ENCODE measurements around the gene RPE. TPM values are rescaled to one million over a fixed set of nuclear protein-coding genes. Genes with fewer than 3 reads are reported as not detected.

The RPE gene
- total RNA-seq, 1 donor from 2014 or later = 59.8 TPM

DNA sequence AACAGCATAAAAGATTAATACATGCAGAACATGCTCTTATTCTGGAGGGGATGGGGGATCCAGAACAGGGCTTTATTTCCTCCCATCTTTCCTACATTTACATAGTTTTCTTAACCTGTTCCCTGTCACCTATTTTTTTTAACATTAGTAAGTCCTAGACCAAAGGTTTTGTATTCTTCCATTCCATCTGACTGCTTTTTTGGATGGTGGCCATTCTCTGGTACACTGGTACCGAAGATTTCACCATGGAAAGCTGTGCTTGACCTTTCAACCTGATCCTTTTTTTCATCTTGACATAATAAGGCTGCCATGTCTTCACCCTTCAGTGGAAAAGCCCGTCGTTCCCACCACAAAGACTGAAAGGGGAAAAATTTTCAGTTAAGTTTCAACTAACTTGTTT is 20.4 kb downstream of the RPE start:
- H3K27me3 Mint-ChIP-seq (ENCODE audit: low read depth) = no peaks in the 10 kb centered on the region
- H3K36me3 Mint-ChIP-seq (ENCODE audit: low read depth) = peaks cover 18% of the 10 kb centered on the region
- no peak overlapping the region for H3K4me3 Mint-ChIP-seq
- no peak overlapping the region for H3K27ac Mint-ChIP-seq (ENCODE audit: unreplicated experiment)
- no peaks in the 10 kb centered on the region for H3K4me1 Mint-ChIP-seq
- H3K9me3 Mint-ChIP-seq = no peaks in the 10 kb centered on the region
- no peak for DNase-seq (ENCODE audit: low read depth, low spot score)
- TF ChIP-seq CTCF (conservative IDR thresholded peaks at IDR 0.05) = no peak

- Mint-ChIP-seq H3K27ac (ENCODE audit: unreplicated experiment) (no peak overlapping the region), H3K9me3 (peaks cover under 1% of the 10 kb centered on the region), H3K4me1 (no peaks in the 10 kb centered on the region), H3K27me3 (ENCODE audit: low read depth) (no peaks in the 10 kb centered on the region), H3K36me3 (ENCODE audit: low read depth) (peaks cover 18% of the 10 kb centered on the region), H3K4me3 (no peak overlapping the region)
- no peak for DNase-seq (ENCODE audit: low read depth, low spot score)
- TF ChIP-seq CTCF (conservative IDR thresholded peaks at IDR 0.05) = no peak
Observed at GRCh38 chr2:210027608-210028007, 25.2 kb downstream of the RPE start.

DNA sequence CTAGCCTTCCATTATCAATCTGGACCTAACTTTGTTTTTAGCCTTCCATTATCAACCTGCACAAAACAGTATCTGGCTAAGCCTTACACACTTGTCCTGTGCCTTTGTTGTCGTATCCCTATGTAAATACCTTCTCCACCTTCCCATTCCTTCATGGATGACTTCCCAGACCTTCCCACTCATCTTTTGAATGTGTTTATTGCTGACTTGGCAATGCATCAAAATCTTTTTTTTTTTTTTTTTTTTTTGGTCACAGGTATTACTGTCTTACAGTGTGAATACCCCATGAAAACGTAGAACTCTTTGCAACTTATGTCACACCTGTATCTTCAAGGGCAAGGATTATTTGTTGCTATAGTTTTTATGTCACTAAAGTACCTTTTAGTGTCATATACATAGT is 25.7 kb downstream of the RPE start:
- TF ChIP-seq CTCF (conservative IDR thresholded peaks at IDR 0.05) = no peak
- Mint-ChIP-seq H3K4me1 (no peaks in the 10 kb centered on the region), H3K27ac (ENCODE audit: unreplicated experiment) (no peak overlapping the region), H3K9me3 (peaks cover 6% of the 10 kb centered on the region), H3K36me3 (ENCODE audit: low read depth) (peaks cover 21% of the 10 kb centered on the region), H3K4me3 (no peak overlapping the region), H3K27me3 (ENCODE audit: low read depth) (no peaks in the 10 kb centered on the region)
- no peak for DNase-seq (ENCODE audit: low read depth, low spot score)

- Mint-ChIP-seq H3K9me3 (peaks cover 6% of the 10 kb centered on the region), H3K4me3 (no peak overlapping the region), H3K27me3 (ENCODE audit: low read depth) (no peaks in the 10 kb centered on the region), H3K36me3 (ENCODE audit: low read depth) (peaks cover 13% of the 10 kb centered on the region), H3K4me1 (no peaks in the 10 kb centered on the region), H3K27ac (ENCODE audit: unreplicated experiment) (no peak overlapping the region)
- no peak for TF ChIP-seq CTCF (conservative IDR thresholded peaks at IDR 0.05)
- DNase-seq (ENCODE audit: low read depth, low spot score) = no peak
Observed at GRCh38 chr2:210034087-210034683, 31.7 kb downstream of the RPE start.

GRCh38 chr2:210035679-210036078 is 33.2 kb downstream of the RPE start:
- H3K4me3 Mint-ChIP-seq = no peak overlapping the region
- H3K27me3 Mint-ChIP-seq (ENCODE audit: low read depth) = no peaks in the 10 kb centered on the region
- DNase-seq (ENCODE audit: low read depth, low spot score) = no peak
- H3K36me3 Mint-ChIP-seq (ENCODE audit: low read depth) = peaks cover 13% of the 10 kb centered on the region
- TF ChIP-seq CTCF (conservative IDR thresholded peaks at IDR 0.05) = no peak
- H3K4me1 Mint-ChIP-seq = no peaks in the 10 kb centered on the region
- H3K9me3 Mint-ChIP-seq = peaks cover 6% of the 10 kb centered on the region
- no peak overlapping the region for H3K27ac Mint-ChIP-seq (ENCODE audit: unreplicated experiment)
